Stimulated activated naive CD4-positive, alpha-beta T cell treated with Interleukin-2 at 50 U/mL for 16 hours (primary cell): ENCODE measurements around the gene CLEC2L.
"Not testable (repeated sequence)": the region's sequence is repeated elsewhere in the genome, so short reads cannot be mapped to it uniquely, and the experiment has no call there.

ENCODE experiments used
- DNase-seq: peaks from one replicate; lab custom pipeline; 2025; lab: John Stamatoyannopoulos, UW

CLEC2L gene

DNA sequence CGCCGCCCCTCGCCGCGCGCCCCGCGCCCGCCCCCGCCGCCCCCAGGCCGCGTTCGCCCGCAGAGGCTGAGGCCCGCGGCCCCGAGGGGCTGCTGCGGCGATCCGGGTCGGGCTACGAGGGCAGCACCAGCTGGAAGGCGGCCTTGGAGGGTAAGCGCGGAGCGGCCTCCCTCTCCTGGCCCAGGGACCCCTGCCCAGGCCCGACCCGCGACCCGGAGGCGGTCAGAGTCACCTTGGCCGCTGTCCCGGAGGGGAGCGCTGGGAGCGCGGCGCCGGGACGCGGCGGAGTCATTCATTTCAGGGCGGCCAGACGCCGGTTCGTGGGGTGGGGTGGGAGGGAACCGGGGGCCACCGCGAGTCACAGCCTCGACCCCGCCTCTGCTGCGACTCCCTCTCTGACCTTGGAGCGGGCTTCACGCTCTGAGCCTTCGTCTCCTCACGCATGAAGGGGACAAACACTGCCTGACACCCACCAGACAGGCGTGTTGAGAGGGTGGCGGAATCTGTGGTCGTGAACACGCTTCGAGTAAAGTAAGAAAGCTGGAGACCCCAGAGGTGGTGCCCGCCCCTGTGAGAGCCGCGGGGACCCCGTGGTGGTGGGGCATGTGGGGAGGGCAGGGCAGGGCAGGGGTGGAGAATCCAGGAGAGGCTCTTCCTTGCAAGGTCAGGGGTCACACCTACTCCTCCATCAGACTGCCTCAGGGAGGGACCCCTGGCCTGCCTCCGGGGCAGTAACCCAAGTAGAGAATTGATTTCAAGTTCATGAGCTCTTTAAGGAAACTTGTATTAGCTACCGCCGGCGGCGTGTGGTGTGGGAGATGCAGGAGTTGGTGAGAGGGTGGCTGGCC is 707 bp downstream of the CLEC2L start:
- no peak for DNase-seq

DNA sequence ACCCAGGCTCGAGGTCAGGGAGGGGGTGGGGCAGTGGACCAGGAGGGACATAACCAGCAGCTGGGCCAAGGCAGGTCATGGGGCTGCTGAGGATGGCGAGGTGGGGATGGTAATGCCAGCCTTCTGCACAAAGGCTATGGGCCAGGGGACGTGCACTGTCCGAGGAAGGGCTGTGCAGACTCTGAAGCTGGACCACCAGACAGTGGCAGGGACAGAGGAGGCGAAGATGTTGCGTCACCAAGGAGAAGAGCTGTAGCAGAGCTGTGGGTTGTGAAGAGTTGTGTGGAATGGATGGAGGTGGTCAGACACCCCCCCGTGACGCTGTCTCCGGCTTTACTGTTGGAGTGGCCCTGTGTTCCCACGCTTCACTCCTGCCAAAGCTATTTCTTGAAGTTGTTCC is 1.8 kb downstream of the CLEC2L start:
- no peak for DNase-seq

DNA sequence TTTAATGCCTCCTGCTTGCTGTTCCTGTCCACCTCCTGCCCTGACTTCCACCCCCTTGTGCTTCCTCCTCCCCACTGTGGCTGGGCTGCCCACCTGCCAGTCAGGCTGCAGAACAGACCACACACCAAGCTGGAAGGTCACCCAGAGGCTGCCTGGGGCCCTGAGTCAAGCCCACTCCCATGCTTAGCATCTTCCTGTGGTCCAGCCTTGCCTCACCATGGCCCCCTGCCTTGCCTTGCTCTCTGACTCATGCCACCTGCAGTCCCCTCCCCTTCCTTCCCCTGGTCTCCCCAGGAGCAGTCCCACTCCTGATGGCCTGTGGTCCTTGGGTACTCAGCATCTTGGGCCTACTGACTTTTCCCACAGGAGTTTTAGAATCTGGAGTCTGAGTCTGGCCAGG is 2.3 kb downstream of the CLEC2L start:
- no peak for DNase-seq

DNA sequence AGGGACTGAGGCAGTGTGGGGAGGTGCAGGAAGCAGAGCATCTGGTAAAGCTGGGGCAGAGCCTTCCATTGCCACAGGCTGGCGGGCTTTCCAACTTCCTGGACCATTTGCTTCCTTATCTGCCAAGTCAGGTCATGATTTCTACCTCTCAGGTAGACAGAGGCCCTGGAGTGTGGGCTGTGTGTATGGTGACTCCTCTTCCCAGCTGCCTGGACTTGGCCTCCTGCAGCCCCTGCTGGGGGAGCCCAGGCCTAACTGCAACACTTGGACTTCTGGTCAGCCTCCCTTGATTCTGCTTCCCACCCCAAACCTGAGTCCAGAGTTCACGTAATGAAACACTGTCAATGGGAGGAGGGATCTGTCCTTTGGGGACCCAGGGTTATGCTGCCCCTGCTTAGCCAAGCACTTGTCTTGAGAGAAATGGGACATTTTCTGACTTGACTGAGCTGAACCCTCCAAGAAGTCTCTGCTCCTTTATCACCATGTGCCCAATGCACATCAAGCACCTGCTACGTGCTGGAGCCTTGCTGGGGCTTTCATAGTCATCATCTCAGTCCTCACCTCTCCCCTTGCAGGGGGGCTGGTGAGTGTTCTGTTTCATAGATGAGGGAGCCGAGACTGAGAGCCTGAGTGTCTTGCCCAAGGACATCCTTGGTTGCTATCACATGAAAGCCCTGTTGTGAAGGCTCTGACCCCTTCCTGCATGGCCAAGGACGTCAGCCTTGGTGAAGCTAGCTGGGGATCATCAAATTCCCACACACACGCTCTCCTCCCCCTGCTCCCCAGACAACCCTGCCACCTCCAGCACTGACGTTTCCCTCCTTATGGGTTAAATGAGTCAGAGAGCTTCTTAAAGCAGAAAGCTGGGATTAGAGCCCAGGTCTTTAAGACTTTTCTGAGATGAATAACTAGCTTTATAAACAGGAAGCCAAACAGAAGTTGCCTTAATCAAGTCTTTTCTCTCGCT is 3.4 kb downstream of the CLEC2L start:
- DNase-seq, result no peak

DNA sequence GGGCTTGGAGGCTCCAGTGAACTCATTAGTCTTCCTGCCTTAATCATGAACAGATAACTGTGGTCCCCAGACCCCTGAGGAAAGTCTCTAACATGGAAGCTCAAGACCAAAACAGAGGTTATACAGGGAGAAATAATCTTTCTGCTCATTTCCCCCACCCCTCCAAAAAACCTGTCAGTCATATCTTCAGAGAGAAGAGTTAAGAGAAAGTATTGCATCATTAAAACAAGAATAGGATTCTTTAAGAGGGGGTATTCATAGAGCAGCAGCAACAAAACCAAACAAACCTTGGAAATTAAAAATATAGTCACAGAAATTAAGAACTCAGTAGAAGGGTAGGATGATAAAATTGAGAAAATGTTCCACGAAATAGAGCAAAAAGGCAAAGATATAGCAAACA is 7.6 kb downstream of the CLEC2L start:
- no peak for DNase-seq

DNA sequence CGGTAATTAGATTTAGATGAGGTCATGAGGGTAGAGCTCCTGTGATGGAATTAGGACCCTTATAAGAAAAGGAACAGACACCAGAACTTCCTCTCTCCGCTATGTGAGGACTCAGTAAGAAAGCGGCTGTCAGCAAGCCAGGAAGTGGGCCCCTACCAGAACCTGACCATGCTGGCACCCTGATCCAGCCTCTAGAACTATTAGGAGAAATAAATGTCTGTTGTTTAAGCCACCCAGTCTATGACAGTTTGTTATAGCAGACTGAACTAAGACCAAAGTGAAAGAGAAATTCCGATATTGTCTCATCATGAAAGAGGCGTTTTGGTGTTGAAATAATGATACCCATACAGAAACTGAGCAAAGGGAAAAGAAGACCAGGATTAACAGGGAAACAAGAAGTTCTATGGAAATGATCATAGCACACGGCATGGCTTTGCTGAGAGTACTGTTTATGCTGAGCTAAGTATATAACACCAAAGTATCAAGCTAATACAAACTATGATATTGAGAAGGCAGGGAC is 9.2 kb downstream of the CLEC2L start:
- no peak for DNase-seq

DNA sequence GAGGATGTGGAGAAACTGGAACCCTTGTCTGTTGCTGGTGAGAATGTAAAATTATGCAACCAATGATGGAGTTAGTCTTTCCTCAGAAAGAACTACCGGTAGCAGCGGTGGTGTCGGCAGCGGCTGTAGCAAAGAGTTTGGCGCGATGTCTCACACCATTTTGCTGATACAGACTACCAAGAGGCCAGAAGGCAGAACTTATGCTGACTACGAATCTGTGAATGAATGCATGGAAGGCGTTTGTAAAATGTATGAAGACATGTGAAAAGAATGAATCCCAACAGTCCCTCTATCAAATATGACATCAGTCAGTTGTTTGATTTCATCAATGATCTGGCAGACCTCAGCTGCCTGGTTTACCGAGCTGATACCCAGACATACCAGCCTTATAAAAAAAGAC is 10.6 kb downstream of the CLEC2L start:
- DNase-seq, result no peak

DNA sequence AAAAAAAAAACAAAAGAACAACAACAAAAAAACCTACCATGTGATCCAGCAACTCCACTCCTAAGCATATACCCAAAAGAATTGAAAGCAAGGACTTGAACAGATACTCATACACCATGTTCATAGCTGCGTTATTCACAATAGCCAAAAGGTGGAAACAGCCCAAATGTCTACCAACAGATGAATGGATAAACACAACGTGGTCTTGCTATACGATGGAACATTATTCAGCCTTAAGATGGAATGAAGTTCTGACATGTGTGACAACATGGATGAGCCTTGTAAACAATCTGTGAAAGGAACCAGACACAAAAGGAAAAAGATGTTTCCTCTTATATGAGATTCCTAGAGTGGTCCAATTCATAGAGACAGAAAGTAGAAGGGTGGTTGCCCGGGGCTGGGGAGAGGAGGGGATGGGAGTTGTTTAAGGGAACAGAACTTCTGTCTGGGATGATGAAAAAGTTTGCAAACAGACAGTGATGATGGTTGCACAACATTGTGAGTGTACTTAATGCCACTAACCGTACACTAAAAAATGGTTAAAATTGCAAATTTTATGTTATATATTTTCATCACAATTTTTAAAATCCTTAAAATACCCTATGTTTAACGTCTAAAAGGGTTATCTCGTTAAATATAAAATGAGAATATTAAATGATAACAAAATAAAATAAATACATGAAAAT is 11.6 kb downstream of the CLEC2L start:
- DNase-seq, result no peak

DNA sequence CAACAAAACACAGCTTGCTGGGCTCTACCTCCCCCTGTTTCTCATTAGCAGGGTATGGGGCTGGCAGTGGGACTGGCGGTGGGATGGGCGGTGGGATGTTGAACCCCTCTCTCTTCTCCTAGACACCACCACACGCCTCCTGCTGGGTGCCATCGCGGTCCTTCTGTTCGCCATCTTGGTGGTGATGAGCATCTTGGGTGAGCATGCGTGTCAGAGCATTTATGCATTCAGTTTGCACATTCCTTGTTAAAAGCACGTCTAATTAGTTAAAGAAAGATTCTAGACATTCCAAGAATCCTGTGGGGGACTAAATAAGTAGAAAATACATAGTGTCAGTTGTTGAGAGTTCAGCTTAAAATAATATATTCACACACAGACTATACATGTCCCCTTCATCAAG is 12.7 kb downstream of the CLEC2L start:
- no peak for DNase-seq

DNA sequence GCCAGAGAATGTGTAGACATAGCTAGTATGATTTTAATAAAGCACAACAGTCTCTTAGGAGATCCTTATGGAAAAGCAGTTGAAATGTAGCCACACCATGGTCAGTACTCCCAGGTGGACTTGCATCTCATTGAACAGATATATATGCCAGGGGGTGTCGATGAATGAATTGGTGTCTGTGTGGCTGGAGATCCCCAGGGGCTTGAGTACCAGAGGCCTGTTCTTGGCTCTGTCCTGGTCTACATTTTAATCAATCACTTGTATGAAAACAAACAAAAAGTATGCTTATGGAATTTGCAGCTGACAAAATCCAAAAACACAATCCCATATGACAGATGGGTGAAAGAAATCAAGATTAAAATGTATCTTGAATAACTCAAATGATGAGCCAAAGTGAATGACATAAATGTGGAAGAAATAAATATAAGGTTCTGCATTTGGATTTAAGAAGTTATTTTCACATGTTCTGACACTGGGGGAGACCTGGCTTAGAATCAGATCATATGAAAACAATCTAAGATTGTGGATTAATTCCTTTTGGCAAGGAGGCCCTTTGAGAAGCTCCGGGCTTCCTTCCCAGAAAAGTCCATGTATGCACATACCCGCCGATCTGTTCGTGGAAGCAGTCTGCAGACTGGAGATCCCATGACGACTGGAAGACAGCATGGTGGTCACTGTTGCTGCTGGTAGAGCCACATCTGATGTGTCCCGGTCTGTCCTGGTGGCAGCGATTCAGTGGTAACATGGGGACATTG is 15.6 kb downstream of the CLEC2L start:
- DNase-seq, result no peak

DNA sequence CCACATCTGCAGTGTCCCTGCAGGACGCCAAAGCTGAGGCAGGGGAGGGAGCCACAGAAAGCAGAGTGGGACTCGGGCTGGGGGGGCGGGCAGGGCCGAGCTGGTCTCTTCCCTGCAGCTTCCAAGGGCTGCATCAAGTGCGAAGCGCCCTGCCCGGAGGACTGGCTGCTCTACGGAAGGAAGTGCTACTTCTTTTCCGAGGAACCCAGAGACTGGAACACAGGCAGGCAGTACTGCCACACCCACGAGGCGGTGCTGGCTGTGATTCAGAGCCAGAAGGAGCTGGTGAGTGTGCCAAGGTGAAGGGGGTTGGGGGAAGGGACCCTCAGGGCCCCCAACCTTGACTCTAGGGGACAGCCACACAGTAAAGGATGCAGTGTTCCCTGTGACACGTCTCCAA is 16.7 kb downstream of the CLEC2L start:
- no peak for DNase-seq

DNA sequence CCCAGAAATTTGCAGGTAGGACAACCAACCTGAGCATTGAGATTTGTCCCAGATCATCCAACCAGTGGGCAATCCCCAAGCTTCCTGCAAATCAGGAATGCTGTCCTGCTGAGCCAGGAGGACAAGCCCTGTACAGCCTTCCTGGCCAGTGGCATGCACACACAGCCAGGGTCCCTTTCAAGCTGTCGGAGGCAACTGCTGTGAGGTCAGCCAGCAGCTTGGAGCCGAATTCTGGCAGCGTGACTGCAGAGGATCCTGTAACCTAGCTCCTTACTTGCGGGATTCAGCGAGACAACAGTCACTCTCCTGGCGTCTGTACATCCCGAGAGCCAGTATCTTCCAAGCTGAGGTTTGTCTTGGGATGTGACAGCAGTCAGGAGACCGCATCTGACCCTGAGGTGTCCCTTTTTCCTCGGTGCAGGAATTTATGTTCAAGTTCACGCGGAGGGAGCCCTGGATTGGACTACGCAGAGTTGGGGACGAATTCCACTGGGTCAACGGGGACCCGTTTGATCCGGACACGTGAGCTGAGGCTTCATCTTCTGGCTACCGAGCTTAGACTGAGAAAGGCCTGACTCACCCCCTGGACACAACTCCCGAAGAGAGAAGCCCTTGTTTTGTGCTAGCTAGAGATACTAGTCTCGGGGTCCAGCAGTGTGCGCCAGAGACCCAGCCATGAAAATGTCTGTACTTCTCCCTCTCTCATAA is 18.3 kb downstream of the CLEC2L start:
- DNase-seq, result no peak

DNA sequence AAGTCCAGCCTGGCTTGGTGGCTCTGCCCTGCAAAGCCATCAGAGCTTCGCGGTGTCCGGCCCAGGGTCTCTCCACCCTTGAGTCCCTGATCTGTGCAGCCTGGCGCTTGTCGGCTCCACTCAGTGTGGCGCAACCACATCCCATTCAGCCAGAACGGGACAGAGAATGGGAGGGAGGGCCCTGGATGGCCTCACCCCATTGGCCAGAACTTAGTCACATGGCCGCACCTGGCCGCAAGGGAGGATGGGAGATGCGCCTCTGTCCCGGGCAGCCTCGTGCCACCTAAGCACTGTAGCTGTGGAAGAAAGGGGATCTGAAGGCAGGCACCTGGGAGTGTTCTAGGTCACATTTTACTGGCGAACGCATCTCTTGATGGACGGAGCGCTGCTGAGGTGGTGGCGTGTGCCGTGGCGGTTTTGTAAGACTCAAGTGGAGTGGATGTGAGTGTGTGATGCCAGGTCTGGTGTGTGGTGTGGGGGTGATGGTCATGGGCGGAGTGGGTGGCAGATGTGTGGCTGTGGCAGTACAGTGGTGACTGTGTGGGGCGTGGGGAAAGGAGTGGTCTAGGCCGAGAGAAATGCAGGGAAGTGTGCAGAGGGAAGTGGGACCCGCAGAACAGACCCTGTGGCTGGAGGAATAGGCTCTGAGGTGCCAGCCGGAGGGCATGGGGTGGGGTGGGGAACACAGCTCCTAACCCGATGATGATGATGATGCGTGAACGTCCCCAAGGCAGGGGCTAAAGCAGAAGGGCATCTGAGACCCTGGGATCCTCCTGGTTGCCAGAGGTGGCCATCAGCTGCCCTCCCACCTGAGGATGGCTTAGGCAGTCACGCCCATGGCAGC is 19.0 kb downstream of the CLEC2L start:
- no peak for DNase-seq

DNA sequence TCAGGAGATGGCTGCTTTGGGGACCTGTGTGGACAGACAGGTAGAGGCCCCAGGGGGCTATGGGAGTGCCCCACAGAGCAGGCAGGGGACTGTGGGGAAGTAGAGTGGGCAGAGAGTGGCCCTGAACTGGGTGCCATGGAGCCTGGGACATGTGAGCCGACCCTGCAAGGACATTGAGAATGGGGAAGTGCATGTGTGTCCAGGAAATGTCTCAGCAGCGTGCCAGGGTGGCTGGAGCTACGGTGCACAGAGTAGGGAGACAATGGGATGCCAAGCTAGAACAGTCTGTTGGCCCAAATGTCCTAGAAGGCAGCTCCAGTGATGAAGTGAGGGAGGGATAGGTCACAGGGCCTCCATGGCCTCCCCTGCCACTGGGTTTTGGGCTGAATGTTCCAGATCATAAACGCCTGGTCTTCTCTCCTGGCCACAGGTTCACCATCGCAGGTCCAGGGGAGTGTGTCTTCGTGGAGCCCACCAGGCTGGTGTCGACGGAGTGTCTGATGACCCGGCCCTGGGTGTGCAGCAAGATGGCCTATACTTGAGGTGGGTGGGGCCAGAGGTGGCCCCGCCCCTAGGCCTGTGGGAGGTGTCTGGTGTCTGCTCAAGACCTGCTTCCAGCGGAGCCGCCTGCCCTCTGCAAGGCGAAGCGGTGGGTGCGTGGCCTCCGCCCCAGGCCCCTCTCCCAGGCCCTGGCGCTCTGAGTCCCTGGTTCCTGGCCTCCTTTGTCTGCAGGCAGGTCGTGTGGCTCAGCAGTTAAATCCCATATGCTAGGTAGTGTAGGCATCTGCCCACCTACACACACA is 20.5 kb downstream of the CLEC2L start:
- DNase-seq, result no peak

DNA sequence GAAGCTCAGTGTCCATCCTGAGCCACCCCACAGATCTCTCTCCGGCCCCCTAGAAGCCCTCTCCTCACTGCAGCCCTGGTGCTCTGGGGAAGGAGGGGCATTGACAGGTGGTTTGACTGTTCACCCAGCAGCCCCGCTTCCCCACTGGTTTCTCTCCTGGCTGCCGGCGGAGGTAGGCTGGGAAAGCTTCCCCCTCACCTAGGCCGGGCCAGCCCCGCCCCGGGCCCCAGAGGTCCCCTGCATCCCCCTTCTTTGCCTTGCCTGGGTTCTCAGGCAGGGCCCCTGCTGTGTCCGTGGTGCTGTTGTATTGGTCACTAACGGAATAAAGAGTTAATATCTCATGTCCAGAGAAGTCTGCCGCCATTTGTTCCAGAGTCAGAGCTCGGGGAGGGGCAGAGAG is 21.2 kb downstream of the CLEC2L start:
- DNase-seq, result no peak

DNA sequence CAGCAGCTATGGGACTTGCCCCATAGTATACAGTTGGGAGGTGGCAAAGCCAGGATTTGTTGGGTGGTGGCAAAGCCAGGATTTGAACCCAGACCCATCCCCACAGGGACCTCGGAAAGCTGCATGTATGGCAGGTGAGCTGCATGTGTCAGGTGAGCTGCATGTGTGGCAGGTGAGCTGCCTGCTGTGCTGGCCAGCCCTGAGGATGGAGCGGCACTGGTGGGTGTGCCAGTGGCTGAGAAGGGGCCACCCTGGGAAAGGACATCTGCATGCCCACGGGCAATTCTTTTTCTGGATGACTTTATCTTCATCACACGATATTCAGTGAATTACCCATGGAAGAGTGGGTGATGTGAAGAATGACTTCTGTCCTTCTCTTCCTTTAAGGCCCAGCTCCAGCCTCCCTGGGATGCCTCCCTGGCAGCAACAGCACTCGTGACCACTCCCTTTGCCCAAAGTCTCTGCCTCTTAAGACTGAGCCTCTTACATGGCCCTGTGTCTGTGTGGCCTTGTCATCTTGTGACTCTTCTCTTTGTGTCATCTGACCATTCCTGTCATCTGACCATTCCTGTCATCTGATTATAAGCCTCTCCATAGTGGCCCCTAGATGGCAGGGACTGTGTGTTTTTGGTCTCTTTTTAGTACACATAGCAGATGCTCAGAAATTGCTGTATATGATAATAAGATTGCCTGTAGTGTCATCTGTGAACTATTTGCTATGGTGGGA is 25.0 kb downstream of the CLEC2L start:
- no peak for DNase-seq

DNA sequence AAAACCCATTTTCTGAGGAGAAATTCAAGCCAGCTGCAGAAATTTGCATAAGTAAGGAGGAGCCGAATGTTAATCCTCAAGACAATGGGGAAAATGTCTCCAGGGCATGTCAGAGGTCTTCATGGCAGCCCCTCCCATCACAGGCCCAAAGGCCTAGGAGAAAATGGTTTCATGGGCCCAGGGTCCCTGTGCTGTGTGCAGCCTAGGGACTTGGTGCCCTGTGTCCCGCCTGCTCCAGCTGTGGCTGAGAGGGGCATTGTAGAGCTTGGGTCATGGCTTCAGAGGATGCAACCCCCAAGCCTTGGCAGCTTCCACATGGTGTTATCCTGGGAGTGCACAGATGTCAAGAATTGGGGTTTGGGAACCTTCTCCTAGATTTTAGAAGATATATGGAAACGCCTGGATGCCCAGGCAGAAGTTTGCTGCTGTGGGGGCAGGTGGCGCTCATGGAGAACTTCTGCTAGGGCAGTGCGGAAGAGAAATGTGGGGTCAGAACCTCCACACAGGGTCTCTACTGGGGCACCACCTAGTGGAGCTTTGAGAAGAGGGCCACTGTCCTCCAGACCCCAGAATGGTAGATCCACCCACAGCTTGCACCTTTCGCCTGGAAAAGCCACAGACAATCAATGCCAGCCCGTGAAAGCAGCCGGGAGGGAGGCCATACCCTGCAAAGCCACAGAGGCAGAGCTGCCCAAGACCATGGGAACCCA is 30.7 kb downstream of the CLEC2L start:
- DNase-seq, result not testable (repeated sequence)
